HFFc6 (cell line): Measurements from ENCODE around the gene CHD2. TPM values are rescaled to one million over a fixed set of nuclear protein-coding genes. Genes with fewer than 3 reads are reported as not detected.
"Not testable (repeated sequence)": the region's sequence is repeated elsewhere in the genome, so short reads cannot be mapped to it uniquely, and the experiment has no call there.

Experiments used
- DNase-seq: peaks from one replicate; pipeline ENCODE4 v3.0.0-alpha.2; 2018
- H3K27ac Mint-ChIP-seq: 2 replicates; pipeline ENCODE4 v1.8.0; 2020; ENCODE audit warnings: mild to moderate bottlenecking, mixed read lengths
- H3K27me3 Mint-ChIP-seq: 2 replicates; pipeline ENCODE4 v1.8.0; 2021; ENCODE audit warnings: mild to moderate bottlenecking, moderate library complexity, mixed read lengths; ENCODE audit not compliant: insufficient read depth
- H3K36me3 Mint-ChIP-seq: 2 replicates; pipeline ENCODE4 v1.8.0; 2021; ENCODE audit warnings: low read depth, mixed read lengths
- H3K4me1 Mint-ChIP-seq: 2 replicates; pipeline ENCODE4 v1.8.0; 2020; ENCODE audit warnings: low read depth, mixed read lengths
- H3K4me3 Mint-ChIP-seq: 2 replicates; pipeline ENCODE4 v1.8.0; 2020; ENCODE audit warnings: mild to moderate bottlenecking, moderate library complexity, mixed read lengths
- H3K9me3 Mint-ChIP-seq: 2 replicates; pipeline ENCODE4 v1.8.0; 2020; ENCODE audit warnings: mild to moderate bottlenecking, mixed read lengths
- total RNA-seq, 6 experiments: library from RNA; stranded (reverse); fragmentation: NEBNext Ultra II Directional; extraction: Animal tissue kit (Norgen Biotek cat#: 25700); gene quantifications; 2 replicates in 1 of 6; 3 replicates in 5 of 6; pipeline ENCODE4 v1.2.3, GENCODE V29; 2021
- TF ChIP-seq, protein P1 (sequence below): fragments of 200-600 bp; sonication (generic); IDR thresholded peaks from 2 replicates; pipeline ENCODE4 v1.5.0; 2021; ENCODE audit warnings: antibody characterized with exemption, mild to moderate bottlenecking

The CHD2 gene
- total RNA-seq, 6 experiments from 2014 or later = 47.5 to 65.3 (median 57.2) TPM

DNA sequence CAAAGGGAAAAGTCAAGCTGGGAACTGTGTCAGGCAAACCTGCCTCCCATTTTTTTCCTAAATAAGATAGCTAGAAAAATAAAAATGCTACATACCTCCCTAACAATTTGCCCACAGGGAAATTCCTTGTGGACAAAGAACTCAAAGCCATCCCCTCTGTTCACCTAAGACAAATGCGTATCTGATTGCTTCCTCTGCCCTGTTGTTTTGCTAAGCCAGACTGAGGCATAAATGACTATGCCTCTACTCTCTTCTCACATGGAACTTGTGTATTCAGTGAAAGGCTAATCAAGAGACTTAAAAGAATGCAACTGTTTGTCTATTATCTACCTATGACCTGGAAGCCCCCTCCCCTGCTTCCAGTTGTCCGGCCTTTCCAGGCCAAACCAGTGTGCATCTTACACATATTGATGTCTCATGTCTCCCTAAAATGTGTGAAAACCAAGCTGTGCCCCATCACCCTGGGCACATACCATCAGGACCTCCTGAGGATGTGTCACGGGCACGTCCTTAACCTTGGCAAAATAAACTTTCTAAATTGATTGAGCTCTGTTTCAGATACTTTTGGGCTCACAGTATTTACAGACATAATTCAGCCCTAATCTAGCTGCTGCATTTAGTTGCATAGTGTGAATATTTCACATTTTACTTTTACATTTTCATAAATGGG lies 15.8 kb downstream of the CHD2 start:
- no peaks in the 10 kb centered on the region for H3K9me3 Mint-ChIP-seq
- TF ChIP-seq, protein P1, sequence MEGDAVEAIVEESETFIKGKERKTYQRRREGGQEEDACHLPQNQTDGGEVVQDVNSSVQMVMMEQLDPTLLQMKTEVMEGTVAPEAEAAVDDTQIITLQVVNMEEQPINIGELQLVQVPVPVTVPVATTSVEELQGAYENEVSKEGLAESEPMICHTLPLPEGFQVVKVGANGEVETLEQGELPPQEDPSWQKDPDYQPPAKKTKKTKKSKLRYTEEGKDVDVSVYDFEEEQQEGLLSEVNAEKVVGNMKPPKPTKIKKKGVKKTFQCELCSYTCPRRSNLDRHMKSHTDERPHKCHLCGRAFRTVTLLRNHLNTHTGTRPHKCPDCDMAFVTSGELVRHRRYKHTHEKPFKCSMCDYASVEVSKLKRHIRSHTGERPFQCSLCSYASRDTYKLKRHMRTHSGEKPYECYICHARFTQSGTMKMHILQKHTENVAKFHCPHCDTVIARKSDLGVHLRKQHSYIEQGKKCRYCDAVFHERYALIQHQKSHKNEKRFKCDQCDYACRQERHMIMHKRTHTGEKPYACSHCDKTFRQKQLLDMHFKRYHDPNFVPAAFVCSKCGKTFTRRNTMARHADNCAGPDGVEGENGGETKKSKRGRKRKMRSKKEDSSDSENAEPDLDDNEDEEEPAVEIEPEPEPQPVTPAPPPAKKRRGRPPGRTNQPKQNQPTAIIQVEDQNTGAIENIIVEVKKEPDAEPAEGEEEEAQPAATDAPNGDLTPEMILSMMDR = no peak
- H3K27me3 Mint-ChIP-seq = peaks cover 2% of the 10 kb centered on the region; the same call in 1 of the 2 replicates
- peaks cover 85% of the 10 kb centered on the region for H3K4me1 Mint-ChIP-seq
- peaks cover 62% of the 10 kb centered on the region for H3K36me3 Mint-ChIP-seq
- peak overlapping the region; percentile 71 for H3K27ac Mint-ChIP-seq
- no peak overlapping the region for H3K4me3 Mint-ChIP-seq
- no peak for DNase-seq

DNA sequence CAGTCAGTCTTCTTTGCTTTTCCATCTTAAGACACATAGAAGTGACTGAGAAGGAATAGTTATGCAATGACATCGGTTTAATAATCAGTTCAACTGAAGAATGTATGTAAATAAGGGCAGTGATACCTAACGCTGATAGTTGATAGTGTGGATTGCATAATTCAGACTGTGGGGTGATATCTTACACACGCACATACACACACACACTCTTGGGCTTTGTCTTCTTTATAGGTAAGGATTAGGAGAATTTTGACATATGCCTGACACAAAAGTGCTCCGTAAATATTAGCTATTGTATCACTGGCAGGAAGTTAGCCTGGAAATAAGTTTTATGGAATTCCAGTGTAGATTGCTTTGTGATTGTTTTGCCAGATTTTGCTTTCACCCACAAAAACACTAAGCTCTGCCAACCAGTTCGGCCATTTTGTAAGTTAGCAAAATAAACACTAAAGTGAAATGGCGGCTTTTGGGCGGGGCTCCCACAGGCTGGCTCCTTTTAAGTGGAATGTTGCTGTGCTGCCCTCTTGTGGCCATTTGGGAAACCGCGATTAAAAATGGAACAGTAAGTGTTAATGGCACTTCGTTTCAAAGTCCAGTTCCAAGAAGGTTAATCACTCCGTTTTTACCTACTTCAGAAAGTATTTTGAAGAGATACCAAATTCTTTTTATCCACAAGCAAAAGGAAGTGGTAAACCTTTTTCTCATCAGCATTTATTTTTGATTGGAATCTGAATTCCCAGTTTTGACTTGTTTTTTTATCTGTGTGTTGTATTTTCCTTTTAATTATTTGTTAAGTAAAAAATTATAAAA lies 17.7 kb downstream of the CHD2 start:
- H3K4me1 Mint-ChIP-seq = peaks cover 90% of the 10 kb centered on the region
- H3K9me3 Mint-ChIP-seq = no peaks in the 10 kb centered on the region
- H3K27me3 Mint-ChIP-seq = peaks cover 2% of the 10 kb centered on the region; the same call in 1 of the 2 replicates
- H3K4me3 Mint-ChIP-seq = no peak overlapping the region; the same call in 1 of the 2 replicates
- H3K36me3 Mint-ChIP-seq = peaks cover 58% of the 10 kb centered on the region
- TF ChIP-seq, protein P1 = peak; percentile 99
- H3K27ac Mint-ChIP-seq = peak overlapping the region; percentile 83
- DNase-seq = peak; percentile 85

DNA sequence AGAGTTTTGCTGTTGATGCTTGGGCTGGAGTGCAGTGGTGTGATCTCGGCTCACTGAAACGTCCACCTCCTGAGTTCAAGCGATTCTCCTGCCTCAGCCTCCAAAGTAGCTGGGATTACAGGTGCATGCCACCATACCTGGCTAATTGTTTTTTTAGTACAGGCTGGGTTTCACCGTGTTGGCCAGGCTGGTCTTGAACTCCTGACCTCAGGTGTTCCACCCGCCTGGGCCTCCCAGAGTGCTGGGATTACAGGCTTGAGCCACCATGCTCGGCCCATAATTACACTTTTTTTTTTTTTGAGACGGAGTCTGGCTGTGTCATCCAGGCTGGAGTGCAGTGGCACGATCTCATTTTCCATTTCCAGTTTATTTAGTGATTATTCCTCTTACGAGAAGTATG lies 18.8 kb downstream of the CHD2 start:
- peaks cover 59% of the 10 kb centered on the region for H3K36me3 Mint-ChIP-seq
- peak overlapping the region; percentile 51; the same call in 1 of the 2 replicates for H3K27ac Mint-ChIP-seq
- H3K4me3 Mint-ChIP-seq, DNase-seq, H3K9me3 Mint-ChIP-seq, H3K27me3 Mint-ChIP-seq: not testable (repeated sequence)
- H3K4me1 Mint-ChIP-seq = peaks cover 86% of the 10 kb centered on the region

DNA sequence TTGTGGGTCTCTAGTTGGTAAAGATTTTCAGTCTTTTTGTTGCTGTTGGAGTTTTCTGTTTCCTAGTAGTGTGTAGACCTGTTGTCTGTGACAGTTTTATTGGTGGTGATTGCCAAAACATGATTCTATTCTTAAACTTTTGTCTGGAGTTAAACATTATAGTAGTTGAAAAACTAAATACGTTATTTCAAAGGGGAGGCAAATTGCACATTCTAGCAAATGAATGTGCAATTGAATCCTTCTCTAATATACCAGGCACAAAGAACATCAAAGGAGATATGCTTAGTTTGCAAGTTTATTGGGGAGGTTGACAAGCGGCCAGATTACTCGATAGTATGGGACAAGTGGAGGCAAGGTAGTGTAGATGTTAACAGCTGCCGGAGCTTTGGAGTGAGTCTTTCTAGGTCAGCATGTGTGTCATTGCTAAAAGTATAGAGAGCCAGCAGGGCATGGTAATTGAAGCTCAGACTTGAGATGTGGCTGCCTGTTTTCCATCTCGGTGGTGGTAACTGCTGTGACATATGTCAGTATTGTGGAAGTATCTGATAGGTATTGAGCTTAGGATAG lies 20.6 kb downstream of the CHD2 start:
- H3K27ac Mint-ChIP-seq = peak overlapping the region; percentile 83
- peaks cover 86% of the 10 kb centered on the region for H3K4me1 Mint-ChIP-seq
- DNase-seq = no peak
- H3K9me3 Mint-ChIP-seq = no peaks in the 10 kb centered on the region
- TF ChIP-seq, protein P1 = no peak
- peak overlapping the region; percentile 53 for H3K4me3 Mint-ChIP-seq
- H3K27me3 Mint-ChIP-seq = no peaks in the 10 kb centered on the region; the same call in 1 of the 2 replicates
- H3K36me3 Mint-ChIP-seq = peaks cover 56% of the 10 kb centered on the region

DNA sequence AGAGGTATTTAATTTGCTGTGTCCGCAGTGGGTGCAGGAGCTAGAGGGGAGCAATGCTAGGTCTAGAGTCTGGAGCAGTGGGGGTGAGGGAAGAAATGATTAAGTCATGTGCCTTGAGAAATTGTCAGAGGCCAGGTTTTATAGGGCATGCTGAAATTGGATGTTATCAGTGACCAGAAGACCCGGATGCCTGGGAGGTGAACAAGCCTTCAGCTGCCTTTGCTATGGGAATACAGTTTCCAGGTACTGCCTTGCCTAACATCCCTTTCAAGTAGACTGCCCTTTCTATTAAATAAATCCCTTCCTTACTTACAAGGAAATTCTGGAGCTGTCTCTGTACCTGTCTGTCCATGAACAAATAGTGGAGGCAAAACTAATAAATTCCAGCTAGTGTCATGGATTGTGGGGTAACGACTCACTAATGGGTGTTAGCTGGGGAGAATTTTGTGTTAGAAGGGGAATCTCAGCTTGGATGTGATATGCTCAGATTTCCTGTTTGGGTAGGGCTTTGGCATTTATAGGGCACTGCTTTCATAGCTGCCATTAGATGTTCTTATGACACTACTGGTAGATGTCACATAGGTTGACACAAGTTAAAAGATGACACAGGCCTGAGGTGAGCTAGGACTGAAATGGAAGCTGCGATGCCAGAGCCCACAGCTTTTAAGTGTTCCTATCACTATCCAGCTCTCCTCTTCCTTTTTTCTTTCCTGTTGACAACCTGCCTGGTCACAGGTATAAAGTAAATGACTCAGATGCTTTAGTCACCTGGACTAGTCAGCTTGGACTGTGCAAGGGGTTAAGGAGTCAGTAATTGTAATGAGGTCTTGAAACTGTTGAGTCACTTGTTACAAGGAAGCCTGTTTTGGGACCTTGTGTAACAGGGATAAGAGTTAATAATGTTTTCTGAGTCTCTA lies 21.3 kb downstream of the CHD2 start:
- Mint-ChIP-seq H3K27me3 (no peaks in the 10 kb centered on the region; the same call in 1 of the 2 replicates), H3K4me1 (peaks cover 86% of the 10 kb centered on the region), H3K9me3 (no peaks in the 10 kb centered on the region), H3K36me3 (peaks cover 58% of the 10 kb centered on the region), H3K4me3 (peak overlapping the region; percentile 58), H3K27ac (peak overlapping the region; percentile 83)
- TF ChIP-seq, protein P1 = no peak
- DNase-seq = peak; percentile 65
